Testis (tissue), 2 donors: Measurements from ENCODE around the gene GPR17.

Source experiments
- CTCF ChIP-seq, 3 experiments: fragments of 450-650 bp in 2 of 3; fragments of 200-600 bp in 1 of 3; sonication (generic) in 1 of 3; IDR thresholded peaks; one replicate each; pipeline ENCODE4 v1.5.1; 2016 to 2019; ENCODE audit warnings: antibody characterized with exemption in 3 of 3, mild to moderate bottlenecking in 2 of 3, moderate library complexity in 1 of 3
- POLR2A ChIP-seq: fragments of 450-650 bp; IDR thresholded peaks from one replicate; pipeline ENCODE4 v1.6.1; 2017; ENCODE audit warnings: antibody characterized with exemption, mild to moderate bottlenecking, moderate library complexity

GRCh38 chr2:127623388-127624319 is 22.3 kb upstream of the GPR17 start:
- no peak for TF ChIP-seq CTCF (IDR thresholded peaks at IDR 0.05)
- TF ChIP-seq POLR2A: no peak
